HUES6 (cell line): ENCODE data around the gene HIF1AN.

Source experiments
- H3K27ac ChIP-seq: 2 replicates; pipeline ENCODE4 v1.7.0; 2013; ENCODE audit warnings: low read depth, mild to moderate bottlenecking, low read length, inconsistent platforms
- H3K27me3 ChIP-seq: 2 replicates; pipeline ENCODE4 v1.6.1; 2013; ENCODE audit warnings: low read length; ENCODE audit not compliant: control insufficient read depth, insufficient read depth
- H3K36me3 ChIP-seq: 2 replicates; pipeline ENCODE4 v1.6.1; 2013; ENCODE audit warnings: low read length; ENCODE audit not compliant: control insufficient read depth, insufficient read depth
- H3K4me1 ChIP-seq: 2 replicates; pipeline ENCODE4 v1.6.1; 2013; ENCODE audit warnings: low read length; ENCODE audit not compliant: control insufficient read depth, insufficient read depth
- H3K4me3 ChIP-seq: 2 replicates; pipeline ENCODE4 v1.5.1; 2013; ENCODE audit warnings: low read depth, low read length
- H3K9ac ChIP-seq: one replicate; pipeline ENCODE4 v1.6.1; 2013; ENCODE audit warnings: mild to moderate bottlenecking, low read length
- H3K9me3 ChIP-seq: 2 replicates; pipeline ENCODE4 v1.6.1; 2013; ENCODE audit warnings: low read depth, low read length; ENCODE audit not compliant: control insufficient read depth, insufficient read depth

Gene HIF1AN

GRCh38 chr10:100586959-100587358 is 51.2 kb downstream of the HIF1AN start:
- H3K36me3 ChIP-seq, result no peaks in the 10 kb centered on the region
- peaks cover 29% of the 10 kb centered on the region for H3K27me3 ChIP-seq
- no peak overlapping the region for H3K9ac ChIP-seq
- no peak overlapping the region for H3K27ac ChIP-seq
- H3K4me1 ChIP-seq, result no peaks in the 10 kb centered on the region
- H3K4me3 ChIP-seq, result no peak overlapping the region
- H3K9me3 ChIP-seq, result no peaks in the 10 kb centered on the region

DNA sequence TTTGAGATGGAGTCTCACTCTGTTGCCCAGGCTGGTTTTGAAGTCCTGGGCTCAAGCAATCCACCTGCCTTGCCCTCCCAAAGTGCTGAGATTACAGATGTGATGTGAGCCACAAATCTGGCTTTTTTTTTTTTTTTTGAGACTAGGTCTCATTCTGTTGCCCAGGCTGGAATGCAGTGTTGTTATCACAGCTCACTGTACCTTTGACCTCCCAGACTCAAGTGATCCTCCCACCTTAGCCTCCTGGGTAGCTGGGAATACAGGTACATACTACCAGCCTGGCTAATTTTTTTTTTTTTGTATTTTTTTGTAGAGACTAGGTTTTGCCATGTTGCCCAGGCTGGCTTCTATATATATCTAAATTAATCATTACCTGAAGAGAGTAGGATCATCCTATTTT is 62.4 kb downstream of the HIF1AN start:
- Histone ChIP-seq H3K9me3 (no peaks in the 10 kb centered on the region), H3K9ac (no peak overlapping the region), H3K4me1 (no peaks in the 10 kb centered on the region), H3K36me3 (no peaks in the 10 kb centered on the region), H3K4me3 (no peak overlapping the region), H3K27ac (no peak overlapping the region), H3K27me3 (peaks cover 5% of the 10 kb centered on the region; the same call in 1 of the 2 replicates)

DNA sequence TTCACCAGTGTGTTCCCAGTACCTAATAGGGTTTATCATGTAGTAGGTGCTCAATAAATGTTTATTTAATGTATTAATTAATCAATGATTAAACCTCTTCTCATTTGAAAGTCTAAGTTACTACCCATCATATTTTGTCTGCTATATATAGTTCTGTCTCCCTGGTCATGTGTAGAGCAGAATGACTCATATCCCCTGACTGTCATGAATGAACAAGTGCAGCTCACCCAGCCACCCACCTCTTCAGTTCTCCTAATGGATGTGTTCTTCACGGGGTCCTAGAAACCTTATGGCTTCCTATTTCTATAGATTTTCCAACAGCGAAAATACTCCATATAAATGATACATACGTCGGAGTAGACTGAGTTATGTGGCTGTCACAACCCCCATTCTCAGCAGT is 64.5 kb downstream of the HIF1AN start:
- Histone ChIP-seq H3K4me1 (no peaks in the 10 kb centered on the region), H3K36me3 (no peaks in the 10 kb centered on the region), H3K27ac (no peak overlapping the region), H3K9me3 (peaks cover under 1% of the 10 kb centered on the region; the same call in 1 of the 2 replicates), H3K4me3 (no peak overlapping the region), H3K27me3 (peaks cover 5% of the 10 kb centered on the region; the same call in 1 of the 2 replicates), H3K9ac (no peak overlapping the region)

DNA sequence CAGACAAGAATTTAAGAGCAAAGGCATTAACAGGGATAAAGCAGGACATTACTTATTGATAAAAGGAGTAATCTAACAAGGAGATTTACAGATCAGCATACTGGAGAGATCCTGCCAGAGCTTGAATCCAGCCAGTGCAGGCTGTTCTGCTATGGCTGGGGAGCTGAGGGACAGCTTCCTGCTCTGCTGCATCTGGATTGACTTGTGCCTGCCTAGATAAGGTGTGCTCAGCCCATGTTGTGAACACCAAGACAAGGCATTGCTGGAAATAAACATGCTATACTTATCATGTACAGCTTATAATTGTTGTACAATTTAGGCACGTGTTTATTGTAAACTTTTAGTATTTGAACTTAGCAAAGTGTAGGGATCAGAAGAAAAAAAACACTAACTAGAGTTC is 71.7 kb downstream of the HIF1AN start:
- no peak overlapping the region for H3K4me3 ChIP-seq
- no peak overlapping the region for H3K27ac ChIP-seq
- no peak overlapping the region for H3K9ac ChIP-seq
- H3K36me3 ChIP-seq, result no peaks in the 10 kb centered on the region
- H3K4me1 ChIP-seq, result no peaks in the 10 kb centered on the region
- H3K27me3 ChIP-seq, result peaks cover 24% of the 10 kb centered on the region
- H3K9me3 ChIP-seq, result peaks cover 2% of the 10 kb centered on the region; the same call in 1 of the 2 replicates
